GM19395 (cell line): ENCODE measurements around the gene PDE2A.
A peak's percentile ranks its signal among the peaks of the same experiment; 100 is the strongest.

Experiments
- ATAC-seq: cut with Tn5 transposase; IDR thresholded peaks from one replicate; pipeline ENCODE4 v1.9.1; 2021; ENCODE audit warnings: mild to moderate bottlenecking, moderate library complexity; ENCODE audit not compliant: unreplicated experiment

Gene PDE2A

DNA sequence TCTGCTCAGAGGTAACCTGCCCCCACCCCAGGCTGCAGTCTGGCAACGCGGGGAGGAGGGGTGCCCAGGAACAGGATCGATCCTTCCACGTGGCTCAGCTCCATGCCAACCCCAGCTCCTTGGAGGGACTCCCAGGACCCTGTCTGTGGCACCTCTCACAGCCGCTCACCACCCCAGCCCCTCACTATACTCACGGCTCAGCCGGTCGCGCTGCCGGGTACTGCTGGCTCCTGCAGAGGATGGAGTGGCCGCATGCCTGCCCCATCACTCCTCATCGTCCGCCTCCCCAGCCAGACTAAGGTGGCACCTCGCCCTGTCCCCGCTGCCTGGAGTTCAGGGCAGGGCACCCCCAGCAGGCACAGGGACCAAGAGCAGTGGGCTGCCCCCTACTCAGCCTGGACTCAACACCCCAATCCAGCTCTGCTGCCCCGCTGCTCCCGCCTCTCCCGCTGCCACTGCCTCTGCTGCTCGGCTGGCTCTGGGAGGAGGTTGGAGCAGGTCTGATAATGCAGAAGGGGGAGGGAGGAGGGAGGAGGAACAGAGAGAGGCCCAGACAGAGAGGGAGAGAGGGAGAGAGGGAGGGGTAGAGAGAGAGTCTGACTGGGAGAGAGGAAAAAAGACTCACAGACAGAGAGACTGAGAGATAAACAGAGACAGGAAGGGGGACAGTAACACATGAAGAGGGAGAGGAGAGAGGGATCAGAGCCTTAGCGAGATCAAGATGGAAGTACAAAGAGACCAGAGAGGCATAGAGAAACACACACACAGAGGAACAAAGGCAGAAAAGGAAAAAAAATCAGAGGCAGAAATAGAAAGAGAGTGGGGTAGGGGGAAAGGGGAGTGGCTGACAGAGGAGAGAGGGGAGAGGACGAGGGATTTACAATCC, at the start of gene PDE2A:
Gene PDE2A, minus strand, starts transcription at position 480 of the 886 bp plus-strand sequence. Its CDS starts 215 bp downstream, at position 265.
- ATAC-seq, result no peak

DNA sequence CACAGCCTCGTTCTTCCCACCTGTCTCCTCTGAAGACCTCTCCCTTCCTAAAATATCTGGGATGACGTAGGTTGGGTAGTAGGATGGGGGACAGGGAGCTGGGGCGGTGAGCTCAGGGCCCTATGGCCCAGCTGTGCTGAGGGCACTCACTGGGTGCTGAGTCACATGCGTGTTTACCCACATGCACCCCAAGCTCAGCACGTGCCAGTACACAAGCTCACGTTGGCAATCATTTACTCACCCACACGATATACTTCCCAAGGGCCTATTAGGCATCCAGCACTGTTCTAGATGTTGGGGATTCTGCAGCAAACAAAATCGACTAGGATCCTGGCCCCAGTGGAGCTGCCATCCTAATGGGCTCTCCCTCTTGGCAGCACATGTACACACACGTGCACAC, 49.3 kb upstream of the PDE2A start:
- ATAC-seq, result no peak

GRCh38 chr11:72722050-72722748, 48.0 kb upstream of the PDE2A start:
- ATAC-seq, result peak; percentile 75

GRCh38 chr11:72721689-72722049, 47.4 kb upstream of the PDE2A start:
- ATAC-seq, result no peak

DNA sequence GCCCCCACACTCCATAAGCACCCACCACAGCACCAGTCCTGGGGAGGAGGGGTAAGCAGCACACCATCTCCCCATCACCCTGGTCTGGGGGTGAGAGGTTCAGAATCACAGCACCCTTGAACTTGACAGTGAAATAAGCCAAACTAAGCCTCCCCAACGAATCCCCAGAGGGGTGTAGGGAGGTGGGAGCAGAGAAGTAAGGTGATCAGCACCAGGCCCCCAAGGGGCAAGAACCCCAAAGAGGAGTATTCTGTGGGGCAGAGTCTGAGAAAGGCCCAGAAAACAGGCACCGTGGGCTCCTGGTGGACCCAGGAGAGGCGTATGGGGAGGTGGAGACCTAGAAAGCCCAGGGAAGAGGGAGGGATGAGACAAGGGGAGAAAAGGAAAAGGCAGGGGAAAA, 47.1 kb upstream of the PDE2A start:
- ATAC-seq, result no peak

DNA sequence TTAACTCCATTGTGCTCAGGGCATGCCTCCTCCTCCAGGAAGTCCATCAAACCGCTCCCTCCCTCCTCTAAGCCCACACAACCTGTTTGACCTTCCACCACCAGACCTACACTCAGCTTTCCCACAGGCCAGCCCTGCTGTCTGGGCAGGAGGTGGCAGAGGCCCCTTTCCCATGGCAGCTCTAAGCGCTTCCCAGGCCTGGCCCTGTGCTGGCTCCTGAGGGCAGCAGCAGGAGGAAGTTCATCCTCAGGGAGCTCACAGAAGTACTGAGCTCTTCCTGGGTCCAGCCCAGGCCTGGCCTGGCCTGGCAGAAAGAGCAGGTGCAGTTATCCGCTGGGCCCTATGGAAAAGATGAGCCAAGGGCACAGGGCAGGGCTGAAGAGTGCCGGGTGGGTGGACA, 46.6 kb upstream of the PDE2A start:
- no peak for ATAC-seq

DNA sequence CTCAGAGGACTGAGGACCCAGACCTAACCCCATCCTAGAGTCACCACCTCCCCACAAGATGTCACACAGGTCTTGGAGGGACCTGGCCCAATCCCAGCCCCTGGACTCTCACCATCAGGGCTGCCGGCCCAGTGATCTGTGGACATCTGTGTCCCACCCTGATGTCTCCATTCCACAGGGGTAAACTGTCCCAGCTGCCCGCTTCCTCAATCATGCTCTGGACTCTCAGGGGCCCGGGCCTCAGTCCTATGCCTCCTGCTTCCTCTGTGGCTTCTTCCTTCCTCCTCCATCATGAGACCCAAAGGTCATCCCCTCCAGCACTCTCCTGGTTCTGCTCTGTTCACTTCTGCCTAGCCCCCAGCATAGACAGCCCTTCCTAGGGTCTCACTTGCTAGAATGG, 45.8 kb upstream of the PDE2A start:
- ATAC-seq, result no peak

- ATAC-seq, result no peak
Measured at GRCh38 chr11:72719551-72719950, 45.3 kb upstream of the PDE2A start.

DNA sequence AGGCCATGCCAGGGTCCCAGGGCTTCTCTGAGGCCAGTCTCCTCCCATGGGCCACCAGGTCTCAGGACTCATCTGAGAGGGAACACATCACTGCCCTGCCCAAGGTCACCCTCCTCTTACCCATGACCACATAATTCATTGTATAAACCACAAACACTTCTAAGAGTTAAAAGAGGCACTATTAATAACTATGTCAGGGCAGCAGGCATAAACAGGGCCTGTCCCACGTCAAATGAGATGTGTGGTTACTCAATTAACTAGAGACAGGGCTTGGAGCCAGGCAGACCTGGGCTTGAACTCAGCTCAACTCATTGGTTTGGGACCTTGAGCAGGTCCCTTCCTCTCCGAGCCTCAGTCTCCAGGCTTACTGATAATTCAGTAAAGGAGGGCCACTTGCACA, 44.9 kb upstream of the PDE2A start:
- no peak for ATAC-seq

DNA sequence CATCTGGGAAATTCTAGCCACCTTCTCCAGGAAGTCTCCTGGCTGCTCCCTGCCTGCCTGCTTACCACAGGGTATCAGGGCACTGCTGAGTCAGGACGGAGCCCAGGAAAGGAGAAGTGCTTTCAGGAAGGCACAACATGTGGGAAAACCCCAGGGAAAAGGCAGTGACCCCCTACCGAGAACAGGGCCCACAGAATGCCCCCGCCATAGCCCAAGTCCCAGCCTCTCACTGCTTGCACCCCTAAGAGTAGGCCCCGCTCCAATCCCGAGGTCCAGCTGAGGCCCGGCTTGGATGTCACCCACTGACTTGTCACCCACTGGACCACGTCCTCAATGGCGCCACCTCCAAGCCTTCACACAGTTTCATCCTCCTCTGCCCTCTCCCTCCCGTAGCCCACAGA, 43.9 kb upstream of the PDE2A start:
- no peak for ATAC-seq

DNA sequence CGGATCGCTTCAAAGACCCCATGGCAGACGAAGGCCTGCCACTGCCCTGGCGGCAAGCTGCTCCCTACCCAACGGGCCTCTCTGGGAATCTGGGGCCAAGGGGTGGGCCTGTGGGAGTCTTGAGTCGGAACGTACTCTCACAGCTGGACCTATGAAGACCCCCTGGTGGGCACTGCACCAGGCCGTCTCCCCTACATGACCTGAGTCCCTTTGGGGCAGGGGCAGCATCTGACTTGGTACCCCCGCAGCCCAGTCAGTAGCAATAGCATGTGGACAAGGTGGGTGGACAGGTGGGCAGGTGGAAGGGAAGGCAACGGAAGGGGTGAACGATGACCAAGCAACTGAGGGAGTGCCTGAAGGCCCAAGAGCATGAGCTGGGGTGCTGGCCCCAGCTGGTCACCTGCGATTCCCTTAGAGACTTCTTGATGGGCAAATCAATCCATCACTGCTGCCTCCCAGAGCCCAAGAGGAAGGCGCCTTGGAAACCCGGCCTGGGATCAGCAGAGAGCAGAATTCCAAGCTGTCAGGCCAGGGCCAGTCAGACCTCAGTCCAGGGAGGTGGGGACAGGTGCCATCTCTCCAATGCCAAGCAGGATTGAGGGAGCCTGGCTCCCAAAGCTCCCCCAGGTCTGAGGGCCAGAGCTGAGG, 42.7 kb upstream of the PDE2A start:
- ATAC-seq, result no peak

DNA sequence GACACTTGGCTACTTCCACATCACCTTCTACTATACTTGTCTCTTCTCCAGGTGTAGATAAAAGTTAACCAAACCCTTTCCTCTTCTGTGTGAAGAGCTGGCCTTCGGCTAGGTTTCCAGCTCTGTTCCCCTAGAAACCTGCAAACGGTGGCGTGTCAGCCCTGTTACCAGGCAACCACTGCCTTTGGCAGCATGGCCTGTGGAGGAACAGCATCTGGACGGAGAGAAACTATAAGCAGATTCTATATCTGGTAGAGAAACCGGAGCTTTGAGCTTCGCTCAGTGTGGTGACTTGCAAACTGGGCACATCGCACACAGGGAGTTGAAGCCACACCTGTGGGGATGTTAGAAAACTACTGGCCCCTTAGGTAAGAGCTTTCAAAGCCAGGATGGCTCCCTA, 42.1 kb upstream of the PDE2A start:
- no peak for ATAC-seq

GRCh38 chr11:72712841-72713240, 38.6 kb upstream of the PDE2A start:
- no peak for ATAC-seq

DNA sequence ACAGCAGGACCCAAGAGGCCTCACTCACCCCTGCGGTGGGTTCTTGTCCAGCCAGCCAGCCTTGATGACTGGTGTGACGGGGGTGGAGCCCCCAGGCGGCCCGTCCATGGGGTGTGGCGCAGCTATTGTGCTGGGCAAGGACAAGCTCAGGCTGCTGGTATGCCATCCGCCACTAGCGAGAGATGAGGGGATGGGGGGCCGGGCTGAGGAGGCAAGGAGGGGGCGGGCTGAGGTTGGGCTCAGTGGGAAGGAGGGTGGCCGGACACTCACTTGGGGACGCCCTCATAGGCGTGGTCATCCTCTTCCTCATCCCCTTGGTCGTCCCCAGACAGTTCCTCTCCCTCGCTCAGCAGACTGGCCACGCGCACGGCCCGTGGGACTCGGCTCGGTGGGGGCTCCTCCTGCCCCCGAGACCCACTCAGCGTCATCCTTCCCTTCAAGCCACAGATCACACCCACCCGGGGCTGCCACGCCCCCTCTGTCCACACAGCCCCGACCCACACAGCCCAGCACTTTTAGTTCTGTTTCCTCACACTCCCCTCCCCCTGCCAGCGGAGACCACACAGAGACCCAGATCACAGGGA, 38.0 kb upstream of the PDE2A start:
- no peak for ATAC-seq

DNA sequence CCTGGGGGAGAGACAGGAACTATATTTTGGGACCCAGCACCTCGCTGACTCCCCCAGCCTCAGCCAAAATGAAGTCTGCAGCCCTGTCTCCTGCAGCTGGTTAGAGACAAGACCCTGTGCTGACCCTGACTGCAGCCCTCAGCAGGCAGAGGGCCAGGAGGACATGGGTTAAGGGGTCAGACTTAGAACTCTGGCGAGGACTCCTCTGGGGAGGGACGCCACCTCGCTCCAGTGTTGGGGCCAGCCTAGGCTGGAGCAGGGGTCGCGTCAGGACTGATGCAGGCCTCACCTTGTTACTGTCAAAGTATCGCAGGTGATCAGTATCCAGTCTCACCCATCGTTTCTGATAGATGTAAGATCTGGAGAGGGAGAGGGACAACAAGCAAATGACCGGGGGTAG, 36.9 kb upstream of the PDE2A start:
- ATAC-seq, result no peak

DNA sequence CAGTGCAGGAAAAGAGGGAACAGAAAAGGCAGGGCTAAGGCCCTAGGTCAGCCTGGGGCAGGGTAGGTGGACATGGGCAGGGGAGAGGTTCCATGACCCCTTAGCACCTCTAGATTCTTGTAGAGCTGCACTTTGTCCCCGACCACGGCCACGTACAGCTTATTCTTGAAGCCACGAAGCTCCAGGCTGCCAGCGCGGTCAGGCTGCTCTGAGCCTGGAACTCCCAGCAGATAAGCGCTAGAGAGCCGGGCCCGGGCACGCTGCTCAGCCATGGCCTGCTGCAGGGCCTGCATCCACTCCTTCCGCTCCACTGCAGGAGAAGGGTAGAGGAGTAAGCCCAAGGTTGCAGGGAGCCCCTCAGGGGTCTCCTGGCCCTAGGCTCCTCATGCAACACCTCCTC, 36.1 kb upstream of the PDE2A start:
- no peak for ATAC-seq

GRCh38 chr11:72709478-72710238, 35.4 kb upstream of the PDE2A start:
- no peak for ATAC-seq

- ATAC-seq, result no peak
Measured at GRCh38 chr11:72707032-72707431, 32.8 kb upstream of the PDE2A start.

GRCh38 chr11:72706579-72706978, 32.4 kb upstream of the PDE2A start:
- ATAC-seq, result no peak

DNA sequence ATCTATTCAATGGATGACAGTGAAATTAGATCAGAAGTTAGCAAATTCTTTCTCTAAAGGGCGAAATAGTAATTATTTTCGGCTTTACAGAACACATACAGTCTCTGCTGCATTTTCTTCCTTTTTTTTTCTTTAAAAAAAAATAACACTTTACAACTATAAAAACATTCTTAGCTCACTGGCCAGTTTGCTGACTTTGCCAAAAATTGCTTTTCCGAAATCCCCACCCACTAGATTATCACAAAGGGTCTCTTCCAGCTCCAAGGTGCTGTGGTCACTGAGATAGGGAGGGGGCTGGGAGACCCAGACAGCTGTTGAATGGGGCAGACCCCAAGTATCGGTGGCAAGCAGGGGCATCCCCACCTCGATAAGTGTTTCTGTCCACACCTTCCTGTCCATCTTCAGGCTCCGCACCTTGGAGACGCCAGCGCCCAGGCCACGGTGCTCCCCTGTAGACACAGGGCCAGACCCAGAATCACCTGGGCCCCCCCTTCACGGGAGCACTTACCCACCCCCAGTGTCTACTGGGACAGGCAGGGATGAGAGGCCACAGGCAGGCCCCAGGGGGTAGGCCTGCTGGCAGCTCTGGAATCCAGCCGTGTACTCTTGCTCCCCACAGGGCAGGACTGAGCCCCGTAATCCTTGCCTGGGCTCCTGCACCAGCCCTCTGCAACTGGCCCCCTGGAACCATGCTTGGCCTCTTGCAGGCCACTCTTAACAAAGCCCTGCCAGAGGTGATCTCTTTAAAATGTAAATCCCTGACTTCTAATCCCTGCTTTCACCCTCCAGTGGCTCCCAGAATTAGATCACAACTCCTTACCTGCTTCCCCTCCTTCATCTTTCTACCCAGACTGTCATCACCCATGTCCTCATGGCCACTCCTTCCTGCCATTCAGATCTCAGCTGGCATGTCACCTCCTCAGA, 31.5 kb upstream of the PDE2A start:
- ATAC-seq, result no peak
